Measurements from ENCODE around the gene SLC6A18.
A peak's percentile ranks its signal among the peaks of the same experiment; 100 is the strongest.

The SLC6A18 gene

GRCh38 chr5:1293416-1294205 is 68.4 kb downstream of the SLC6A18 start:
- in situ Hi-C loops (cut with MboI; ENCODE audit: low pct_unique_long_range_greater_than_20kb, low sequenced_read_pairs, unreplicated experiment), result no loop called here
- no peak for TF ChIP-seq CTCF (IDR thresholded peaks at IDR 0.05; ENCODE audit: extremely low read depth, insufficient read depth, missing control alignments)

GRCh38 chr5:1294206-1294834 is 69.1 kb downstream of the SLC6A18 start:
- TF ChIP-seq CTCF (IDR thresholded peaks at IDR 0.05; ENCODE audit: extremely low read depth, insufficient read depth, missing control alignments), result no peak
- DNase-seq (ENCODE audit: low spot score), result peak; percentile 61
- in situ Hi-C loops (cut with MboI; ENCODE audit: low pct_unique_long_range_greater_than_20kb, low sequenced_read_pairs, unreplicated experiment), result no loop called here

More at GRCh38 chr5:1293416-1294205, 68.4 kb downstream of the SLC6A18 start:
- no peak for DNase-seq (ENCODE audit: low spot score)

GRCh38 chr5:1294835-1295649 is 69.9 kb downstream of the SLC6A18 start, which contains the start of gene TERT:
TSS of gene TERT (minus strand) at chr5:1295068. CDS start at chr5:1294989, 79 bp downstream.
- TF ChIP-seq CTCF (IDR thresholded peaks at IDR 0.05; ENCODE audit: extremely low read depth, insufficient read depth, missing control alignments), result no peak
- in situ Hi-C loops (cut with MboI; ENCODE audit: low pct_unique_long_range_greater_than_20kb, low sequenced_read_pairs, unreplicated experiment), result no loop called here
- DNase-seq (ENCODE audit: low spot score), result peak; percentile 89

GRCh38 chr5:1295650-1296037 is 70.5 kb downstream of the SLC6A18 start:
- TF ChIP-seq CTCF (IDR thresholded peaks at IDR 0.05; ENCODE audit: extremely low read depth, insufficient read depth, missing control alignments), result no peak
- in situ Hi-C loops (cut with MboI; ENCODE audit: low pct_unique_long_range_greater_than_20kb, low sequenced_read_pairs, unreplicated experiment), result no loop called here
- no peak for DNase-seq (ENCODE audit: low spot score)
